GM19324 (cell line): Measurements from ENCODE around the gene RAD9A.
"Not testable (repeated sequence)": the region's sequence is repeated elsewhere in the genome, so short reads cannot be mapped to it uniquely, and the experiment has no call there.

Experiments used
- ATAC-seq: cut with Tn5 transposase; IDR thresholded peaks from one replicate; pipeline ENCODE4 v1.9.1; 2021; ENCODE audit warnings: mild to moderate bottlenecking, moderate library complexity; ENCODE audit not compliant: unreplicated experiment, low FRiP score

The RAD9A gene

DNA sequence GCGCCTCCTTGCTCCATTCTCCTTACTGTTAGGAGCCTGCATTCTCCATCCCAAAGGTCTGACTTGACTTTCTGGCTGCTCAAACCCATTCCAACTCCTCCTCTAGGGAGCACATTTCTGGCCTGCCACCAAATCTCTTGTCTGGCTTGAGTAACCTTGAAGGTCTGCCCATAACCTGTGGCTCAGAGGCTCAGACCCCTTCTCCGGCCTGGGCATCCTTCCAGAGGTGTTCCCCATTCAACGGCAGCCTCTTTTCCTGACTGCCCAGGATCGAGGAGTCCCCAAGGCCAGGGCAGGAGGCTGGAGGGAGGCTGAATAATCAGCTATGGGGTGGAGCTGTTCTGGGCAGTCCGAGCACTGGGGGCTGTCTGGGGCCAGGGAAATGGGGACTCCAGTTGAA is 2.2 kb downstream of the RAD9A start:
- no peak for ATAC-seq

DNA sequence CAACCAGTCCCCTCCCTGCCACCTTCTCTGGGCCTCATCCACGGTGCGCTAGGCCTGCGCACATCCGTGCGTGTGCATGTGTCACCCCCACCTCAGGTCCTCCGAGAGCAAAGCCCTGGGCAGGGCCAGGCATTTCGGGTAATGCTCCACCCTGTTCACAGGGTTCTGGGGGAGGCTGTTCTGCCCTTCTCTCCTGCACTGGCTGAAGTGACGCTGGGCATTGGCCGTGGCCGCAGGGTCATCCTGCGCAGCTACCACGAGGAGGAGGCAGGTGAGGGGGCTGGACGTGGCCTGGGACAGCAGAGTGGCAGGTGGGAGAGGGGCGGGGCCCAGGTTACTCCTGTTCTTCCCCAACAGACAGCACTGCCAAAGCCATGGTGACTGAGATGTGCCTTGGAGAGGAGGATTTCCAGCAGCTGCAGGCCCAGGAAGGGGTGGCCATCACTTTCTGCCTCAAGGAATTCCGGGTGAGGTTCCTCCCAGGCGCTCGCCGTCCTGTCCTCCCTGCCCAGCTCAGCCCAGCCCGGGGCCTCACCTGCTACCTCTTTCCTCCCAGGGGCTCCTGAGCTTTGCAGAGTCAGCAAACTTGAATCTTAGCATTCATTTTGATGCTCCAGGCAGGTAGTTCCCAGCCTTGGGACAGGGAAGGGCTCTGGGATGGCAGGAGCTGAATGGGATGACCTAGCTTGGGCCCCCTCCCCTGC is 3.9 kb downstream of the RAD9A start:
- no peak for ATAC-seq

DNA sequence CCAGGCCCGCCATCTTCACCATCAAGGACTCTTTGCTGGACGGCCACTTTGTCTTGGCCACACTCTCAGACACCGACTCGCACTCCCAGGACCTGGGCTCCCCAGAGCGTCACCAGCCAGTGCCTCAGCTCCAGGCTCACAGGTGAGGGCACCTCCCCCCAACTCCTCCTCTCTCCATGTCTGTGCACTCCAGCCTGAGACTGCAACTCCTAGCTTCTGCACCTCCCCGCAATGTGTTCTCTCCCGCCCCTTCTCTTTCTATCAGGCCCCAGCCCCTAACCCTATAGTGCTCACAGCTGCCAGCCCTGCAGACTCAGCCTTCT is 4.4 kb downstream of the RAD9A start:
- no peak for ATAC-seq

DNA sequence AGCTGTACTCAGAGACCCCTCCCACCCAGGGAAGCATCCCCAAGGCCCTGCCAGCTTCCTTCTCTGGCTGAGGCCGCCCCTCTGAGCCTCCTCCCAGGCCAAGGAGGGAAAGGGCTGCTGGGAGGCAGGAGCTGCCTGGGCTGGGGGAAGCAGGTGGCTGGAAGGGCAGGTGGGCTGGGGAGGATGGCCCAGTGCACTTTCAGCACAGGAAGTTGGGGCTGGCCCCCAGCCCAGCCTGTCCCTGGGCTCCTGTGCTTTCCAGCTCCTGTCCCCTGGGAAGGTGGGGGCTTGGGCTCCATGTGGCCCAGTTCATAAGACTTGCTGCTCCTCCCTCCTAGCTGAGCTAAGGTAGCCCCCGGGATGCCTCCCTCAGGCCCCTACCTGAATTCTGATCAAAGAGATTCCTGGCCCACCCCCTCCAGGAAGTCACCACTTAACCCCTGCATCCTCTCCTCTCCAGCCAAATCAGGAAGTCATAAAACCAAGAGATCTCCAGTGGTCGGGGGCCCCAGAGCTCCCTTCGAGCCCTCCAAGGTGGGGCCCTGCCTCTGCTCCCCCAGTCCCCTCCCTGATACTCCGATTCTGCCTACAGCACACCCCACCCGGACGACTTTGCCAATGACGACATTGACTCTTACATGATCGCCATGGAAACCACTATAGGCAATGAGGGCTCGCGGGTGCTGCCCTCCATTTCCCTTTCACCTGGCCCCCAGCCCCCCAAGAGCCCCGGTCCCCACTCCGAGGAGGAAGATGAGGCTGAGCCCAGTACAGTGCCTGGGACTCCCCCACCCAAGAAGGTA is 5.0 kb downstream of the RAD9A start:
- ATAC-seq = no peak

DNA sequence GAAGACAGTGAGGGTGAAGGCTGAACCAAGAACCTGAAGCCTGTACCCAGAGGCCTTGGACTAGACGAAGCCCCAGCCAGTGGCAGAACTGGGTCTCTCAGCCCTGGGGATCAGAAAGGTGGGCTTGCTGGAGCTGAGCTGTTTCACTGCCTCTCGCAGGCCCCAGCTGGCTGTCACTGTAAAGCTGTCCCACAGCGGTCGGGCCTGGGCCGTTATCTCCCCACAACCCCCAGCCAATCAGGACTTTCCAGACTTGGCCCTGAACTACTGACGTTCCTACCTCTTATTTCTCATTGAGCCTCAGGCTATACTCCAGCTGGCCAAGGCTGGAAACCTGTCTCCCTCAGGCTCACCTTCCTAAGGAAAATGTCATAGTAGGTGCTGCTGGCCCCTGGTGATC is 5.8 kb downstream of the RAD9A start:
- no peak for ATAC-seq

DNA sequence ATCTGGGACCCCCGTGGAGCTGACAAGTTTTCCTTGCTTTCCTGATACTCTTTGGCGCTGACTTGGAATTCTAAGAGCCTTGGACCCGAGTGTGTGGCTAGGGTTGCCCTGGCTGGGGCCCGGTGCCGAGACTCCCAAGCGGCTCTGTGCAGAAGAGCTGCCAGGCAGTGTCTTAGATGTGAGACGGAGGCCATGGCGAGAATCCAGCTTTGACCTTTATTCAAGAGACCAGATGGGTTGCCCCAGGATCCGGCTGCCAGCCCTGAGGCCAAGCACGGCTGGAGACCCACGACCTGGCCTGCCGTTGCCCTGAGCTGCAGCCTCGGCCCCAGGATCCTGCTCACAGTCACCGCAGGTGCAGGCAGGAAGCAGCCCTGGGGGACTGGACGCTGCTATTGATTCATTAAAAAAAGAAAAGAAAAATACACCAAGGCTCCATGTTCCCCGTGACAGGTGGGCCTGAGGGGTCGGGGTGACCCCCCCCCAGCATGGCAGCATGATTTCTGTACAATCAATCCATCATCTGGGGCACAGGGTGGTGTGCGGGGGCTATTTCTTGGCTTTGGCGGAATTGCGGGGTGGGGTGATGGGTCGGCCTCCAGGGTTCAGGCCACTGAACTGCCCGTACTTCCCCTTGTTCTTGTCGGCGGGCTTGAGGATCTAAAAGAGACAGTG is 6.3 kb downstream of the RAD9A start:
- no peak for ATAC-seq

DNA sequence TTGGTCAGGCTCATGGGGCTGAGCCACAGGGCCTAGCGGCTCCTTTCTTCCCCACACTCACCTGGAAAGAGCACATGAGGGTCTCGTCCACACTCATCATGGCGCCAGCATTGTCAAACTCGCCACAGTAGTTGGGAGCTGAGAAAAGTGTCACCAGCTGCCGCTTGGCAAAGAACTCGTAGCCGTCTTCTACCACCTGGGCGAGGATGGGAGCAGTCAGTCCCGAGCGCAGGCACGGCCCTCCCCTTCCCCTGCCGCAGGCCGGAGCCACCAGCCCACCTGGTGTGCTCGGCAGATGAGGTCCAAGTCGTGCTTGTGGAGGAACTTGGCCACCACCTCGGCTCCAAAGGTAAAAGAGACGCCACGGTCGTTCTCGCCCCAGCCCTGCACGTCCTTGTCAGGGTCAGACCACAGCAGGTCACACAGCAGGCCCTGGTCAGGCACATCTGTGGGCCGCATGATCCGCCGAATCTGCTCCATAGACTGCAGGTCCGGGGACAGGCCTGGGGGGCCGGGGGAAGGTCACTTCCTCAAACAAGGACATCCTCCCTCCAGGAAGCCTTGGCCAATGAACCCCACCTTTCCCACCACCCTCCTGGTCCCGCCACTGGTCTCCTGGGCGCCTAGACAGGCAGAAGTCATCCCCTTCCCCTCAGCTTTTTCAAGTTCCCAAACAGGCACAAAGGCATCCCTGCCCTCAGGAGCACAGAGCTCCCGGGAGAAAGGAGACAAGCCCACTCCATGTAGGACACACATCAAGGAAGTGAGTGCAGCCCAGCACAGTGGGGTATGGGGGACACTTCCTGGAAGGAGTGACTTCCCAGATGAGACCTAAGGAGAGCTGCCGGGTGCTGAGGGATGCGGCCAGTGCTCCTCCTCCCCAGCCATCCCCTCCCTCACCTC is 7.1 kb downstream of the RAD9A start:
- ATAC-seq = no peak

DNA sequence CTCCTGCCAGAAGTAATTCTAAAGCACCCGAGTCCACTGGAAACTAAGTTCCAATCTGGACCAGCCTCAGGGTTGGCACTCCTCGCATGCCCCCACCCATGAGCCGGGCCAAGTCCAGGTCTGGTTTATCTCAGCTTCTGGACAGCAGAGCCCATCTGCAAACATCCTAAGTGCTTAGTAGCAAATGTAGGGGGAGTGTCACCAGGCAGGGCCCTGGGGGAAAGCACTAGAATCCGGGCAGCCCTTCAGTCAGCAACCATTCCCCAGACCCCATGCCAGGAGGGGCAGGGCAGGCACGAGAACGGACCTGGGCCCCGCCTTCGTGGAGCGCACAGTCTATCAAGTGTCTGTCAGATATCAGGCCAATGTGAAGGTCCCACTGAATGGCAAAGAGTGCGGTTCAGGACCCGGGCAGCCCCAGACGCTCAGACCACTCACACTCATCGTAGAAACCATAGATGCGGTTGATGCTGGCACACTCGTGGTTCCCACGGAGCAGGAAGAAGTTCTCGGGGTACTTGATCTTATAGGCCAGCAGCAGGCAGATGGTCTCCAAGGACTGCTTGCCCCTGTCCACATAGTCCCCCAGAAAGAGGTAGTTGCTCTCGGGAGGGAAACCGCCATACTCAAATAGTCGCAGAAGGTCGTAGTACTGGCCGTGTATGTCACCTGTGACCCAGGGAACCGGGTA is 8.6 kb downstream of the RAD9A start:
- ATAC-seq = no peak

DNA sequence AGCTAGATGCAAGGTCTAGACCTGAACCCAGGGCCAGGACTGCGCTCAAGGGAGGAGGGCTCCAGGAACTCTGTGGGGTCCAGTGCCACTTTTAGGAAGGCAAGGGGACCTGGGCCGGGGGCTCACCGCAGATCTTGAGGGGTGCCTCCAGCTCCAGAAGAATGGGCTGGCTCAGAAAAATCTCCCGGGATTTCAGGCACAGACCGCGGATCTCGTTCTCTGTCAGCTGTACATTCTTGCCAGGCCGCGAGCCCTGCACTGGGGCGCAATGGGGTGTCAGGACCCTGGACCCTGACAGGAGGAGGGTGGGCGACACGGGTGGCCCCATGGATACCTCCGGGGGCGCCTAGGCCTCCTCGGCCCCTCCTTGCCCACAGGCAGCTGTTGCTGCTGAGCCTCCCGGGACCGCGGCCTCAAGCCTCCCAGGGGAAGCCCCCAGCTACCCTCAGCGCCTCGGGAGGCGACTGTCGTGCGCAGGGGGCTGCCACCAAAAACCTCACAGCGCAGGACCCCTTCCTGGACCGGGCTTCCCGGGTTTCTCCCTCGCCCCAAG is 9.2 kb downstream of the RAD9A start:
- no peak for ATAC-seq

DNA sequence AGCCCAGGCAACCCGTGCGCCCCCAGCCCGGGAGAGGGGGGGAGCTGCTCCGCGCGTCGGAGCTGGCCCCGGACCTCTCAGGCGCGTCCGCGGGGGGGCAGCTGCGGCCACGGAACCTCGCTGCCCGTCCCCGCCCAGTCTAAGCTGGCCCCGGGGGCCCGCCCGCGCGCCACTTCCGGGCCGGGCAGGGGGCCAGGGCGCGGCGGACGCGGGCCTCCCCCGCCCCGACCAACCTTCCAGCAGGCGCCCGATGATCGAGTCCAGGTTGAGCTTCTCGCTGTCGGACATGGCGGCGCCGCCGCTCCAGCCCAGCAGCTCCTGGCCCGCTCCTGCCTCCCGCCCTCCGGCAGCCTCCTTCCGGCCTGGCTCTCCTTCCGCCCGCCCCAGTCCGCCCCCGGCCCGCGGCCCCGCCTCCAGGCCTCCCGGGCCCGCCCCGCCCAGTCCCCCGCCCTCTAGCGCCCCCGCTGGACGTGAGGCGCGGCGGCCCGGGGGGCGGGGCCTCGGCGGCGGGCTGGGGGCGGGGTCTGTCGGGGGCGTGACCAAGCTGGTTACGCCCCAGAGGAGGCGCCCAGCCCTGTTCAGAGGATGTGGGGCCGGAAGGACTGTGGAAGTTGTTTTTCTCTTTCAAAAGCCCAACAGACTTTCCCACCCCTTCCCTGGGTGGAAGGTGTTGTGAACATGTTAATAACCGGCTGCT is 9.9 kb downstream of the RAD9A start, which contains the start of gene PPP1CA:
Gene PPP1CA, minus strand, starts transcription at position 364 of the 697 bp plus-strand sequence. Its CDS starts 76 bp downstream, at position 288.
- peak; percentile 74 for ATAC-seq

DNA sequence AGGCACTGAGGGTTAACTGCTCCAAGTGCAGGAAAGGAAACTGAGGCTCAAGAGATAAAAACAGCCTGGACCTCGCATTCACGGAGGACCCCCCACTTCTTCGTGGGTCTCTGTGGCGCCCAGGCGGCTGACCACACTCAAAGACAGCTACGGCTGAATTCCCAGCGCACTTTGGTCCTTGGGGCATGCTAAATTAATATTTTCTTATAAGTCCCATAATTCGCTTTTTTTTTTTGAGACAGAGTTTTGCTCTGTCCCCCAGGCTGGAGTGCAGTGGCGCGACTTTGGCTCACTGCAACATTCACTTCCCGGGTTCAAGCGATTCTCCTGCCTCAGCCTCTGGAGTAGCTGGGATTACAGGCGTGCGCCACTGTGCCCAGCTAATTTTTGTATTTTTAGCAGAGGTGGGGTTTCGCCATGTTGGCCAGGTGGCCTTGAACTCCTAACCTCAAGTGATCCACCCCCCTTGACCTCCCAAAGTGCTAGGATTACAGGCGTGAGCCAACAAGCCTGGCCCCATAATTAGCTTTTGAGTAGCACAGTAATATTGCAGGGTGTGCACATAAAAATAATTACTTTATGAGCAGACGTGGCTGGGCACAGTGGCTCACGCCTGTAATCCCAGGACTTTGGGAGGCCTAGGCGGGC is 10.5 kb downstream of the RAD9A start:
- not testable (repeated sequence) for ATAC-seq

DNA sequence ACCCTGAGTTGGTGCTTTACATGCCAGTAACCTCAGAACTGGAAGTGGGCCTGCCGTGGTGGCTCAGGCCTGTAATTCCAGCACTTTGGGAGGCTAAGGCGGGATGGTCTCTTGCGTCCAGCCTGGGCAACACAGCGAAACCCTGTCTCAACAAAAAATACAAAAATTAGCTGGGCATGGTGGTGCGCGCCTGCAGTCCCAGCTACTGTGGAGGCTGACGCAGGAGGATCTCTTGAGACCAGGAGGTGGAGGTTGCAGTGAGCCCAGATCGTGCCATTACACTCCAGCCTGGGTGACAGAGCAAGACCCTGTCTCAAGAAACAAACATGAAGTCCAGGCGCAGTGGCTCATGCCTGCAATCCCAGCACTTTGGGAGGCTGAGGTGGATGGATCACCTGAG is 11.3 kb downstream of the RAD9A start:
- not testable (repeated sequence) for ATAC-seq

DNA sequence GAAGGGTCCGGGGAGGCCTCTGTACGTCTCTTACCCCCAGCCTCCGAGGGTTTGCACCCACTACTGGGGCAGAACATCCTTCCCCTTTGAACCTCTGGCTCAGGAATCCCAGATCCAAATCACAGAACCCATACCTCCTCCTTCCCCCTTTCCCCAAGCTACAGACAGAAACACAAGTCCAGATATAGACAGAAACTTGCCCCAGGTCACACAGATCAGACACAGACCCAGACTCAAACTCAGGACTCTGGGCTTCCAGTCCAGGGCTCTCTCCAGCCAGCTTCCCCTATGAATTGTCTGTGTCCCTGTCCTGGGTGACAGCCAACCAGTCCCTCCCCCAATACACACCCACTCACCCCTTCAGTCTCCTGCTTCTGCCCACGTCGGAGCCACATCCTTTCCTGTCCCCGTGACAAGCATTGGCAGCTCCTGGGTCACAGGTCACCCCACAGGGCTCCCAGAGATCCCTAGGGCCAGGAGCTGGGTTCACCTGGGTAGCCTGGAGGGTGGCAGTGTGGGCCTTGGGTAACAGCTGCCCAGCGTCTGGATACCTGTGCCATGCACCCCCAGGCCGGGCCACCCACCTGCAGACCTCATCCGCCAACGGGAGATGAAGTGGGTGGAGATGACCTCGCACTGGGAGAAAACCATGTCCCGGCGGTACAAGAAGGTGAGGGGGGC is 12.9 kb downstream of the RAD9A start:
- no peak for ATAC-seq

DNA sequence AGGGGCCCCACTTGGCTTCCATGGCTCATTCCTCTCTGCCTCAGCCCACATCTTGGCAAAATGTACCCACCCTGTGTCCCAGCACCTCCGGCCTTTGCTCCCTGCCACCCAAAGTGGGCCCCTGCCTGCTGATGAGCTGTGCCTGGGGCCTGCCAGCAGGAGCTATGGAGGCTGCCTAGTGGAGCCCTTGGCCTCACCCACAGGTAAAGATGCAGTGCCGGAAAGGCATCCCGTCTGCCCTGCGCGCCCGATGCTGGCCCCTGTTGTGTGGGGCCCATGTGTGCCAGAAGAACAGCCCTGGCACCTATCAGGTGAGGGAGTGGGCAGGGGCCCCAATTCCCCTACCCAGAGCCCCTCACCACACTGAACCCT is 13.4 kb downstream of the RAD9A start:
- no peak for ATAC-seq

DNA sequence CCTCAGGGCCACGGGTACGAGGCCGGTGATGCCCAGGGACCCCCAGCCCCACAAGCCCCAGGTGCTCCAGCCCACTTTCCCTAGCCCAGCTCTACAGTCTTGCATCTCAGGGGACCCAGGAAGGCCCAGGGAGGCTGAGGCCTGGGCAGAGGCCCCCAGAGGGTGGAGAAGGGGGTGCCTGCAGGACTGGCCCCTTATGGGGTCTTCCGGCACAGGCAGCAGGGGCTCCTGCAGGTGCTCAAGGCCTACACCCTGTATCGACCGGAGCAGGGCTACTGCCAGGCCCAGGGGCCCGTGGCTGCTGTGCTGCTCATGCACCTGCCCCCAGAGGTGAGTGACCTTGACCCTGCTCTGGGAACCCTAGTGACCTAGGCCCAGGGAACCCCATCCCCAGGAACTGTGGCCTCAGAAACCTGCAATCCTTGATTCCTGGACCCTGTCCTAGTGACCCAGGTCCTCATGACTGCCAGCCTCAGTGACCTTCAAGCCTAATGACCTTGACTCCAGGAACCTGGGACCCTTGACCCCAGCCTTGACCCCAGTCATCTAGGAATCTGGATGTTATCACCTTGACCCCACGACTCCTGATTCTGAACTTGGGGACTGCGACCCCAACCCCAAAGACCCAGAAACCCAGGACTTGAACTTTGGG is 14.0 kb downstream of the RAD9A start:
- no peak for ATAC-seq

DNA sequence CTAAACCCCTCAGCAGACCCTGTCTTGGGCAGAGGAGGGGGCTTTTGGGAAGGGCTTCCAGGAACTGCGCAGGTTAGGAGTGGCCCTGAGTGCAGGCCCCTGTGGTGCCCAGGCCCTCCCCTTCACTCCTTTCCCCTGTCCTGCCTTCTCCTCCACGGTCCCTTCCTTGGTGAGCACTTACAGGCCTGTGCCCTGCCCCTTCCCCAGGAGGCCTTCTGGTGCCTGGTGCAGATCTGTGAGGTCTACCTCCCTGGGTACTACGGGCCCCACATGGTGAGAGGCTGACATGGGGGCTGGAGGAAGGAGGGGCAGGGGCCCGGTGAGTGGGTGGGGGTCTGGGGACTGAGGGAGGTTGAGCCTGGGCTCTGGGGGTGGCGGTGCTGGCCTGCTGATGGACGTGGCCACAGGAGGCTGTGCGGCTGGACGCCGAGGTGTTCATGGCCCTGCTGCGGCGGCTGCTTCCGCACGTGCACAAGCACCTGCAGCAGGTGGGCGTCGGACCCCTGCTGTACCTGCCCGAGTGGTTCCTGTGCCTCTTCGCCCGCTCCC is 14.7 kb downstream of the RAD9A start:
- ATAC-seq = no peak

DNA sequence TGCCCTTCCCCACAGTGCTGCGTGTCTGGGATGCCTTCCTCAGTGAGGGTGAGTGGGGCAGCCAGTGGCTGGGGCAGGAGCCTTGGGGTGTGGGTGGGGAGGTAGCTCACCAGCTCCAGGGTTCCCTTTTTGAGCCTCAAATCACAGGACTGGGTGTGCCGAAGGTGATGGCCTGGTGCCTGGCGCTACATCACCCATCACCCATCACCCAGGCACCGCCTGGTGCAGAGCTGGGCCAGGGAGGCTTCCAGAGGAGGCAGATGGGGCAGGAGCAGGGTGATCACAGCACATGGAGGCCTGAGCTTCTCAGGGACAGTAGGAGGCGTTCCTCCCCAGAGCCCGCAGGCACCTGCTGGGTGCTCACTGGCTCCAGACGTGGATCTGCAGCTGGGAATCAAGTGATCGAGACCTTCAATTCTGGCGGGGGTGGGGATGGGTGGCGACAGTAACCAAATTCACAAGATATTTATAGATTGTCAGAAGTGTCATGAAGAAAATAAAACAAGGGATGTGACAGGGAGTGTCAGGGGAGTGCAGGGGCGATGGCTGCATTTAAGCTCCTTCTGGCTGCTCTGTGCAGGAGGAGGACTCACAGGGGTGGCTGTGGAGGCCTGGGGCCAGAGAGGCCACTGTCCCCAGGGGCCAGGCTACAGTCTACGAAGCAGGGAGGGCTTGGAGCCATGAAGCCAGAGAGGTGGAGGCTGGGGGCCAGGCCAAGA is 15.3 kb downstream of the RAD9A start:
- ATAC-seq = no peak
